Testis (tissue), 2 donors: ENCODE measurements around the gene RHOBTB3.

Experiments used
- CTCF ChIP-seq, 3 experiments: fragments of 450-650 bp in 2 of 3; fragments of 200-600 bp in 1 of 3; sonication (generic) in 1 of 3; IDR thresholded peaks; one replicate each; pipeline ENCODE4 v1.5.1; 2016 to 2019; ENCODE audit warnings: antibody characterized with exemption in 3 of 3, mild to moderate bottlenecking in 2 of 3, moderate library complexity in 1 of 3
- POLR2A ChIP-seq: fragments of 450-650 bp; IDR thresholded peaks from one replicate; pipeline ENCODE4 v1.6.1; 2017; ENCODE audit warnings: antibody characterized with exemption, mild to moderate bottlenecking, moderate library complexity

GRCh38 chr5:95735406-95735805 is 4.3 kb downstream of the RHOBTB3 start:
- no peak for TF ChIP-seq CTCF (IDR thresholded peaks at IDR 0.05)
- TF ChIP-seq POLR2A: no peak
